Neural cell (in vitro differentiated cells): ENCODE measurements around the gene RSAD1. TPM values are rescaled to one million over a fixed set of nuclear protein-coding genes. Genes with fewer than 3 reads are reported as not detected.
A peak's percentile ranks its signal among the peaks of the same experiment; 100 is the strongest.

Experiments
- H2AFZ ChIP-seq: fragments of 200-600, 300-800 bp; sonication (generic), shearing (Covaris generic); 2 replicates; pipeline ENCODE4 v1.6.0; 2014; ENCODE audit warnings: low read depth, mild to moderate bottlenecking, antibody characterized with exemption, low read length, moderate library complexity
- H3F3A ChIP-seq: fragments of 200-600 bp; shearing (Covaris generic); 2 replicates; pipeline ENCODE4 v1.6.1; 2016; ENCODE audit warnings: mild to moderate bottlenecking, moderate library complexity, mixed read lengths, antibody characterized with exemption, low read length; ENCODE audit not compliant: insufficient read depth, poor library complexity, severe bottlenecking
- H3K27ac ChIP-seq: fragments of 200-600, 300-800 bp; sonication (generic), shearing (Covaris generic); 2 replicates; pipeline ENCODE4 v1.5.1; 2014; ENCODE audit warnings: mild to moderate bottlenecking, low read length, moderate library complexity
- H3K27me3 ChIP-seq: fragments of 300-800, 200-600 bp; sonication (generic), shearing (Covaris generic); 2 replicates; pipeline ENCODE4 v1.6.0; 2014; ENCODE audit warnings: mild to moderate bottlenecking, low read depth, low read length, moderate library complexity; ENCODE audit not compliant: insufficient read depth
- H3K36me3 ChIP-seq: fragments of 300-800, 200-600 bp; sonication (generic), shearing (Covaris generic); 2 replicates; pipeline ENCODE4 v1.5.1; 2014; ENCODE audit warnings: mild to moderate bottlenecking, antibody characterized with exemption, low read length, moderate library complexity; ENCODE audit not compliant: insufficient read depth
- H3K4me2 ChIP-seq: fragments of 300-800, 200-600 bp; sonication (generic), shearing (Covaris generic); 2 replicates; pipeline ENCODE4 v1.6.0; 2014; ENCODE audit warnings: mild to moderate bottlenecking, low read length
- H3K4me3 ChIP-seq: fragments of 300-800, 200-600 bp; sonication (generic), shearing (Covaris generic); 2 replicates; pipeline ENCODE4 v1.5.1; 2014; ENCODE audit warnings: mild to moderate bottlenecking, low read length, moderate library complexity
- H3K79me2 ChIP-seq: fragments of 200-600 bp; shearing (Covaris generic); replicated peaks from 2 replicates; pipeline ENCODE4 v1.6.0; 2014; ENCODE audit warnings: mild to moderate bottlenecking, low read length, moderate library complexity; ENCODE audit not compliant: insufficient read depth
- H3K9ac ChIP-seq: fragments of 300-800, 200-600 bp; sonication (generic), shearing (Covaris generic); 2 replicates; pipeline ENCODE4 v1.6.1; 2016; ENCODE audit warnings: mild to moderate bottlenecking, low read length, mixed read lengths
- H3K9me2 ChIP-seq: fragments of 200-600 bp; shearing (Covaris generic); 2 replicates; pipeline ENCODE4 v1.6.1; 2016; ENCODE audit warnings: mild to moderate bottlenecking, low read length, mixed read lengths; ENCODE audit not compliant: insufficient read depth
- H3K9me3 ChIP-seq: fragments of 200-600, 300-800 bp; sonication (generic), shearing (Covaris generic); 2 replicates; pipeline ENCODE4 v1.6.1; 2016; ENCODE audit warnings: mild to moderate bottlenecking, mixed run types, low read length, moderate library complexity, mixed read lengths
- H4K20me1 ChIP-seq: fragments of 200-600 bp; shearing (Covaris generic); 2 replicates; pipeline ENCODE4 v1.6.1; 2016; ENCODE audit warnings: mild to moderate bottlenecking, mixed run types; ENCODE audit not compliant: insufficient read depth
- CTCF ChIP-seq: fragments of 450-650 bp; IDR thresholded peaks from 2 replicates; pipeline ENCODE4 v1.5.1; 2014; ENCODE audit warnings: antibody characterized with exemption, mild to moderate bottlenecking, moderate library complexity; ENCODE audit not compliant: poor library complexity, severe bottlenecking
- EP300 ChIP-seq: fragments of 450-650 bp; conservative IDR thresholded peaks from 2 replicates; pipeline ENCODE4 v1.6.1; 2014; ENCODE audit warnings: antibody characterized with exemption, mild to moderate bottlenecking, moderate library complexity; ENCODE audit not compliant: poor library complexity, severe bottlenecking
- EZH2 ChIP-seq: fragments of 200-600, 300-800 bp; shearing (Covaris generic), sonication (generic); IDR thresholded peaks from 2 replicates; pipeline ENCODE4 v1.6.1; 2014; ENCODE audit warnings: antibody characterized with exemption, low read length, borderline replicate concordance, mild to moderate bottlenecking; ENCODE audit not compliant: insufficient read depth, poor library complexity, severe bottlenecking
- MXI1 ChIP-seq: fragments of 450-650 bp; conservative IDR thresholded peaks from 2 replicates; pipeline ENCODE4 v1.6.1; 2014; ENCODE audit warnings: antibody characterized with exemption, mild to moderate bottlenecking; ENCODE audit not compliant: poor library complexity, severe bottlenecking
- POLR2AphosphoS5 ChIP-seq: IDR thresholded peaks from 2 replicates; pipeline ENCODE4 v1.6.1; 2012
- RAD21 ChIP-seq: fragments of 450-650 bp; conservative IDR thresholded peaks from 2 replicates; pipeline ENCODE4 v1.6.1; 2014; ENCODE audit warnings: antibody characterized with exemption, mild to moderate bottlenecking, moderate library complexity
- REST ChIP-seq: IDR thresholded peaks from 2 replicates; pipeline ENCODE4 v1.6.1; 2012; ENCODE audit warnings: borderline replicate concordance
- SMC3 ChIP-seq: fragments of 450-650 bp; conservative IDR thresholded peaks from 2 replicates; pipeline ENCODE4 v1.6.1; 2014; ENCODE audit warnings: antibody characterized with exemption, mild to moderate bottlenecking, moderate library complexity; ENCODE audit not compliant: poor library complexity
- TAF1 ChIP-seq: IDR thresholded peaks from 2 replicates; pipeline ENCODE4 v1.6.1; 2012; ENCODE audit warnings: low read depth
- polyA plus RNA-seq: library from polyadenylated mRNA; depleted of rRNA; stranded (reverse); fragments of >200 nt; gene quantifications from 2 replicates; pipeline ENCODE4 v1.2.3, GENCODE V29; 2014

The RSAD1 gene
- polyA plus RNA-seq, 1 donor from 2014 or later: 61.9 TPM

DNA sequence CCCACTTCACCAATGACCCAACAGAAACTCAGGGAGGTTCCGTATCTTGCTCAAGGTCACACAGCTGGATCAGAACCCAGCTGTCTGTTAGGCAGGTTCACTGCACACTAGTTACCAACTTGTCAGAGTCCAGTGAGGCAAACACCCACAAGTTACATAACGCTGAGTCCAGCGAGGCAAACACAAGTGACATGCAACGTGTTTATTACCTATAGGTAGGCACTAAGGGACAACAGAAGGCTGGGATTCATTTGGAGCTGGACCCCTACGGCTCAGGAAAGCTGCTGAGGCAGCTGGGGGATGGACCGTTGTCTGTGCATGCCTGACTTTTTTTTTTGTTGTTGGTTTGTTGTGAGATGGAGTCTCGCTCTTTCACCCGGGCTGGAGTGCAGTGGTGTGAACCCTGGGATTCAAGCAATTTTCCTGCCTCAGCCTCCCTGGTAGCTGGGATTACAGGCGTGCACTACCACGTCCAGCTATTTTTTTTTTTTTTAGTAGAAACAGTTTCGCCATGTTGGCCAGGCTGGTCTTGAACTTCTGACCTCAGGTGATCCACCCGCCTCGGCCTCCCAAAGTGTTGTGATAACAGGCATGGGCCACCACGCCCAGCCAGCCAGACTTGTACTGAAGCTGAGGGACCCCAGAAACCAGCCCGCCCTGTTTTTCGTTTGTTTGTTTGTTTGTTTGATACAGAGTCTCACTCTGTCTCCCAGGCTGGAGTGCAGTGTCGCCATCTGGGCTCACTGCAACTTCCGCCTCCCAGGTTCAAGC, 1.9 kb upstream of the RSAD1 start:
- H3K36me3 ChIP-seq: no peaks in the 10 kb centered on the region
- H3K4me2 ChIP-seq: no peak overlapping the region
- no peaks in the 10 kb centered on the region for H3K9me2 ChIP-seq
- H3K4me3 ChIP-seq: no peak overlapping the region
- no peaks in the 10 kb centered on the region for H4K20me1 ChIP-seq
- H3K79me2 ChIP-seq: no peaks in the 10 kb centered on the region
- no peak overlapping the region for H3K9ac ChIP-seq
- no peaks in the 10 kb centered on the region for H3K27me3 ChIP-seq
- TF ChIP-seq POLR2AphosphoS5 (no peak), RAD21 (no peak), EP300 (no peak), TAF1 (no peak), EZH2 (no peak), SMC3 (no peak), CTCF (no peak), MXI1 (no peak), REST (no peak)
- no peak overlapping the region for H2AFZ ChIP-seq
- H3F3A ChIP-seq: no peaks in the 10 kb centered on the region
- no peak overlapping the region for H3K27ac ChIP-seq
- no peaks in the 10 kb centered on the region for H3K9me3 ChIP-seq

GRCh38 chr17:50477976-50478375, 684 bp upstream of the RSAD1 start:
- Histone ChIP-seq H3K9me2 (no peaks in the 10 kb centered on the region), H3F3A (no peaks in the 10 kb centered on the region), H3K9me3 (no peaks in the 10 kb centered on the region), H3K9ac (peak overlapping the region; percentile 79), H3K4me3 (peak overlapping the region; percentile 92), H3K27me3 (no peaks in the 10 kb centered on the region), H3K79me2 (no peaks in the 10 kb centered on the region), H2AFZ (peak overlapping the region; percentile 93), H4K20me1 (no peaks in the 10 kb centered on the region), H3K27ac (peak overlapping the region; percentile 87), H3K36me3 (no peaks in the 10 kb centered on the region), H3K4me2 (peak overlapping the region; percentile 44)
- TF ChIP-seq CTCF: no peak
- TF ChIP-seq REST: no peak
- TF ChIP-seq MXI1: no peak
- TF ChIP-seq POLR2AphosphoS5: no peak
- no peak for TF ChIP-seq EZH2
- no peak for TF ChIP-seq SMC3
- no peak for TF ChIP-seq EP300
- no peak for TF ChIP-seq TAF1
- TF ChIP-seq RAD21: no peak
